Astrocyte (in vitro differentiated cells and primary cell): ENCODE data around the gene C2CD5. TPM values are rescaled to one million over a fixed set of nuclear protein-coding genes. Genes with fewer than 3 reads are reported as not detected.

Source experiments
- DNase-seq: peaks from one replicate; pipeline ENCODE4 v3.0.0-alpha.2; 2010; ENCODE audit warnings: low read depth
- FAIRE-seq: peaks from 2 replicates; lab custom pipeline; 2011; peaks lifted over from hg19 to GRCh38; lab: Jason Lieb, UNC
- H2AFZ ChIP-seq: 2 replicates; pipeline ENCODE4 v1.6.0; 2012; ENCODE audit warnings: low read depth, low read length, inconsistent platforms
- H3K27ac ChIP-seq: 2 replicates; pipeline ENCODE4 v1.5.1; 2011; ENCODE audit warnings: low read depth, low read length, inconsistent platforms
- H3K27me3 ChIP-seq: 2 replicates; pipeline ENCODE4 v1.6.0; 2011; ENCODE audit warnings: low read length, inconsistent platforms; ENCODE audit not compliant: insufficient read depth
- H3K36me3 ChIP-seq: 2 replicates; pipeline ENCODE4 v1.5.1; 2011; ENCODE audit warnings: low read length, inconsistent platforms; ENCODE audit not compliant: insufficient read depth
- H3K4me1 ChIP-seq: 2 replicates; pipeline ENCODE4 v1.5.1; 2011; ENCODE audit warnings: low read length, inconsistent platforms; ENCODE audit not compliant: insufficient read depth
- H3K4me2 ChIP-seq: 2 replicates; pipeline ENCODE4 v1.6.0; 2012; ENCODE audit warnings: low read length, inconsistent platforms
- H3K4me3 ChIP-seq: 2 replicates; pipeline ENCODE4 v1.5.1; 2011; ENCODE audit warnings: low read depth, mild to moderate bottlenecking, low read length, inconsistent platforms; ENCODE audit not compliant: insufficient read depth
- H3K79me2 ChIP-seq: 2 replicates; pipeline ENCODE4 v1.6.0; 2012; ENCODE audit warnings: mild to moderate bottlenecking, low read length, inconsistent platforms; ENCODE audit not compliant: insufficient read depth
- H3K9ac ChIP-seq: 2 replicates; pipeline ENCODE4 v1.6.0; 2012; ENCODE audit warnings: mild to moderate bottlenecking, low read length, inconsistent platforms
- H3K9me3 ChIP-seq: 2 replicates; pipeline ENCODE4 v1.5.1; 2012; ENCODE audit warnings: low read depth, mild to moderate bottlenecking, low read length, inconsistent platforms; ENCODE audit not compliant: insufficient read depth
- H4K20me1 ChIP-seq: 2 replicates; pipeline ENCODE4 v1.6.0; 2012; ENCODE audit warnings: low read length, inconsistent platforms; ENCODE audit not compliant: insufficient read depth
- H3K27ac Mint-ChIP-seq: one replicate; pipeline ENCODE4 v1.8.0; 2021; ENCODE audit warnings: mild to moderate bottlenecking, mixed read lengths; ENCODE audit not compliant: unreplicated experiment
- H3K27me3 Mint-ChIP-seq: one replicate; pipeline ENCODE4 v1.8.0; 2021; ENCODE audit warnings: low read depth, mixed read lengths; ENCODE audit not compliant: unreplicated experiment
- H3K36me3 Mint-ChIP-seq: one replicate; pipeline ENCODE4 v1.8.0; 2021; ENCODE audit warnings: low read depth, mixed read lengths; ENCODE audit not compliant: unreplicated experiment
- H3K4me1 Mint-ChIP-seq: one replicate; pipeline ENCODE4 v1.8.0; 2021; ENCODE audit warnings: low read depth, mixed read lengths; ENCODE audit not compliant: unreplicated experiment
- H3K4me3 Mint-ChIP-seq: one replicate; pipeline ENCODE4 v1.8.0; 2021; ENCODE audit warnings: mild to moderate bottlenecking, moderate library complexity, mixed read lengths; ENCODE audit not compliant: unreplicated experiment
- H3K9me3 Mint-ChIP-seq: one replicate; pipeline ENCODE4 v1.8.0; 2021; ENCODE audit warnings: mild to moderate bottlenecking, mixed read lengths; ENCODE audit not compliant: unreplicated experiment
- EZH2 ChIP-seq: IDR thresholded peaks from 2 replicates; pipeline ENCODE4 v1.6.1; 2012; ENCODE audit warnings: mild to moderate bottlenecking, low read length, inconsistent platforms; ENCODE audit not compliant: insufficient read depth
- total RNA-seq: library from RNA; stranded (reverse); gene quantifications from 2 replicates; pipeline ENCODE4 v1.2.1, GENCODE V29; 2021
- TF ChIP-seq, protein P1 (sequence below): IDR thresholded peaks from 2 replicates; pipeline ENCODE4 v1.5.1; 2011; ENCODE audit warnings: low read depth, mild to moderate bottlenecking, inconsistent platforms, low read length, moderate library complexity; ENCODE audit not compliant: insufficient read depth

C2CD5 gene
- total RNA-seq, 1 donor from 2014 or later, result 14.7 TPM

DNA sequence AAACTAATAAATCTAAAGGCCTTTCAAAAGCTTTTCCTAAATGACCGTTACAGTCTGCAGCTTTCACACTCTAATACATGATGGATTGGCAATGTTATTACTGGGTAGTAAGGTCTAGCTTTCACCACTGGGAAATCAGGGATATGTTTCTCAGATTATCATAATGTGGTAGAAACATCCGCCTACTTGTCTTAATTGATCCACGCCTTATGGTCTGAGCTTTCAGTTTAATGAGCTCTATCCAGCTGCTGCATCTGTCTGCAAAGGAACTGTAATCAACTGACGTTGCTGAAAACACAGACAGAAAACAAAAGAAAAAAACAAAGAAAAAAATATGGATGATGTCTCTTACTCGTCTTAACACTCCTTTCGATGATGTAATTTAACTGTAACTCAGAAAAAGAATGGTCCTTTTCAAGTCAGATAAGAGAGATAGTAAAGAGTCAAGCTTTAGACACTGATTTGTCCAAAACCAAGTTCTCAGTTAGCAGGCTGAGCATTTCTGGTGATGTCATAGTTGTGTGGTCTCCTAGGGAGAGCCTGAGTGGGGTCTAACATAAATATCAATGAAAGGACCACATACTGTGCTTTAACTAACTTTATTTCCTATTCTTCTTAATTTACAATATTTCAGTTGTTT, 85.9 kb downstream of the C2CD5 start:
- H3K27ac ChIP-seq, result no peak overlapping the region
- TF ChIP-seq, protein P1, sequence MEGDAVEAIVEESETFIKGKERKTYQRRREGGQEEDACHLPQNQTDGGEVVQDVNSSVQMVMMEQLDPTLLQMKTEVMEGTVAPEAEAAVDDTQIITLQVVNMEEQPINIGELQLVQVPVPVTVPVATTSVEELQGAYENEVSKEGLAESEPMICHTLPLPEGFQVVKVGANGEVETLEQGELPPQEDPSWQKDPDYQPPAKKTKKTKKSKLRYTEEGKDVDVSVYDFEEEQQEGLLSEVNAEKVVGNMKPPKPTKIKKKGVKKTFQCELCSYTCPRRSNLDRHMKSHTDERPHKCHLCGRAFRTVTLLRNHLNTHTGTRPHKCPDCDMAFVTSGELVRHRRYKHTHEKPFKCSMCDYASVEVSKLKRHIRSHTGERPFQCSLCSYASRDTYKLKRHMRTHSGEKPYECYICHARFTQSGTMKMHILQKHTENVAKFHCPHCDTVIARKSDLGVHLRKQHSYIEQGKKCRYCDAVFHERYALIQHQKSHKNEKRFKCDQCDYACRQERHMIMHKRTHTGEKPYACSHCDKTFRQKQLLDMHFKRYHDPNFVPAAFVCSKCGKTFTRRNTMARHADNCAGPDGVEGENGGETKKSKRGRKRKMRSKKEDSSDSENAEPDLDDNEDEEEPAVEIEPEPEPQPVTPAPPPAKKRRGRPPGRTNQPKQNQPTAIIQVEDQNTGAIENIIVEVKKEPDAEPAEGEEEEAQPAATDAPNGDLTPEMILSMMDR, result no peak
- TF ChIP-seq EZH2, result no peak

DNA sequence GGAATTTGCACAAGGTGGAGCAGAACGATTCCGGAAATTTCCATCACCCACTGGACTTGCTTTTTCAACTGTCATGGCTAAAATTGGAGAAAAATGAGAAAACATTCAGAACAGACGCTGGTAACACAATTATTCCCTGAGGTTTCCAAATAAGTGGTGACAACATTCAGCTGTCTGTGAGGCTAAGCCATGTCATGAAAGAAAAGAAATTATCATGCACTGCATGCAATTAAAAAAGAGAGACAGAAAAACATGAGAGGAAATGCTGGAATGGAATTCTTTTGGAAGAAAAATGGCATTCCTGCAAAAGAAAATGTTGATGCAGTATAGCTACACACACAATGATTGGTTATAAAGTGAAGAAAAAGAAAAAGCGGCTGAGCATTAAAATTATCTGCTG, 87.3 kb downstream of the C2CD5 start:
- Mint-ChIP-seq H3K27me3 (no peaks in the 10 kb centered on the region), H3K27ac (no peak overlapping the region), H3K4me3 (no peak overlapping the region), H3K36me3 (no peaks in the 10 kb centered on the region), H3K4me1 (peaks cover 3% of the 10 kb centered on the region), H3K9me3 (no peaks in the 10 kb centered on the region)
- H3K4me2 ChIP-seq, result no peak overlapping the region
- H3K4me1 ChIP-seq, result no peaks in the 10 kb centered on the region
- H3K9ac ChIP-seq, result no peak overlapping the region
- H3K9me3 ChIP-seq, result no peaks in the 10 kb centered on the region
- H3K27me3 ChIP-seq, result no peaks in the 10 kb centered on the region
- no peaks in the 10 kb centered on the region for H4K20me1 ChIP-seq
- no peaks in the 10 kb centered on the region for H3K79me2 ChIP-seq
- TF ChIP-seq EZH2, result no peak
- TF ChIP-seq, protein P1, result no peak
- DNase-seq (no peak), FAIRE-seq (no peak)
- H2AFZ ChIP-seq, result no peak overlapping the region
- H3K4me3 ChIP-seq, result no peak overlapping the region
- no peak overlapping the region for H3K27ac ChIP-seq
- H3K36me3 ChIP-seq, result no peaks in the 10 kb centered on the region

More for the DNA sequence above, 85.9 kb downstream of the C2CD5 start:
- Histone ChIP-seq H3K79me2 (no peaks in the 10 kb centered on the region), H3K9me3 (no peaks in the 10 kb centered on the region), H3K4me1 (no peaks in the 10 kb centered on the region), H3K9ac (no peak overlapping the region), H3K27me3 (no peaks in the 10 kb centered on the region), H2AFZ (no peak overlapping the region), H3K36me3 (no peaks in the 10 kb centered on the region), H4K20me1 (no peaks in the 10 kb centered on the region), H3K4me3 (no peak overlapping the region), H3K4me2 (no peak overlapping the region)
- Mint-ChIP-seq H3K27me3 (no peaks in the 10 kb centered on the region), H3K4me1 (peaks cover 3% of the 10 kb centered on the region), H3K27ac (peak overlapping the region; percentile 60), H3K9me3 (no peaks in the 10 kb centered on the region), H3K36me3 (no peaks in the 10 kb centered on the region), H3K4me3 (no peak overlapping the region)
- no peak for DNase-seq
- FAIRE-seq, result no peak

DNA sequence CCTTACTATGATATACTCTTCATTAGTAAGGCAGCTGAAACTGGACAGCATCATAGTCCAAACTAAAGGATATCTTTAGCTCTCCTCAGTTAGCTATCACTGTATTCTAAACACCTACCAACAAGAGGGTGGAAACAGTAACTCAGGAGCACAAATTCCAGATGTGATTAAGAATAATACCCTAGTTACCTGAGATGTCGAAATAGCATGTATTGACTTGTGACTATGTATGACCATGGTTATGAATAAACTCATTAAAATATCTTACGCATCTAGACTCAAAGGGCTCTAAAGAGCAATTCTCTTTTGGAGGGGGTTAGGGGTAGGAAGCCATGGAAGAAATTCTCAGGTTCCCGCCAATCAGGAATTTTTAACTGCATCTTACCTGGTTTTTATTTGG, 90.8 kb downstream of the C2CD5 start:
- Mint-ChIP-seq H3K9me3 (no peaks in the 10 kb centered on the region), H3K4me3 (no peak overlapping the region), H3K27me3 (no peaks in the 10 kb centered on the region), H3K36me3 (no peaks in the 10 kb centered on the region), H3K4me1 (peaks cover 2% of the 10 kb centered on the region), H3K27ac (no peak overlapping the region)
- Histone ChIP-seq H3K79me2 (no peaks in the 10 kb centered on the region), H3K4me1 (no peaks in the 10 kb centered on the region), H3K27ac (no peak overlapping the region), H3K36me3 (no peaks in the 10 kb centered on the region), H3K4me3 (no peak overlapping the region), H2AFZ (no peak overlapping the region), H3K9ac (no peak overlapping the region), H3K4me2 (no peak overlapping the region), H3K27me3 (no peaks in the 10 kb centered on the region), H3K9me3 (no peaks in the 10 kb centered on the region), H4K20me1 (no peaks in the 10 kb centered on the region)
- DNase-seq (no peak), FAIRE-seq (no peak)
- TF ChIP-seq, protein P1, result no peak
- no peak for TF ChIP-seq EZH2
